ENCODE data around the gene LOC128125822.

LOC128125822 gene

DNA sequence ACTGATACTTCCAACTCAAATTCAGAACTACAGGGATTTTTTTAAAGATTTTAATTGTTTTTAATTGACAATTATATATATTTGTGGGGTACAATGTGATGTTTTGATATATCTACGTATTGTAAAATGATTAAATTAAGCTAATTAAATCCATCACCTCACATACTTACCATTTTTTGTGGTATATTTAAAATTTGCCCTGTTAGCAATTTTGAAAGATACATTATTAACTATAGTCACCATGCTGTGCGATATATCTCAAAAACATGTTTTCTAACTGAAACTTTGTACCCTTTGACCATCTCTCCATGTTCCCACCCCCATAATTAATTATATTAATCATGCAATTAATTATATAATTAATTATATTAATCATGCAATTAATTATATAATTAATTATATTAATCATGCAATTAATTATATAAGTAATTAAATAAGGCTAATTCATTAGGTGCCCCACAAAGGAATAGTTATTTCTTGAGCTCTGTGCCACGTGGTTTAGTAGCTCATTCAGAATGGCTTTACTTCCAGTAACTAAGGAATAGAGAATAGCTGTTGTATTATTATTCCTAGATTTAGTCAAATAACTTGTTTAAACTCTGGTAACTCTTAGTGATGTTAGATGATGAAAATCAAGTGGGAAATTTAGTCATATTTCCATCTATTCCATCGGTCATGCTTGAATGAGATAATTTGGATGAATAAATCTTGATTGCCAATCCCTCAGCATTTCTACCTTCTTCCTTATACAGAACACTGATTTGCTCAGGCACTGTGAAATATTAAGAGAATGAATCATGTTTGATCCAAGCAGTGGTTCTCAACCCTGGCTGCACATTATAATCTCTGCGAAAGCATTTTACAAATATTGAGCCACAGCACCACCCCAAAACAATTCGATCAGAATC, 25.1 kb downstream of the LOC128125822 start (continued):
- TF ChIP-seq, protein P1, sequence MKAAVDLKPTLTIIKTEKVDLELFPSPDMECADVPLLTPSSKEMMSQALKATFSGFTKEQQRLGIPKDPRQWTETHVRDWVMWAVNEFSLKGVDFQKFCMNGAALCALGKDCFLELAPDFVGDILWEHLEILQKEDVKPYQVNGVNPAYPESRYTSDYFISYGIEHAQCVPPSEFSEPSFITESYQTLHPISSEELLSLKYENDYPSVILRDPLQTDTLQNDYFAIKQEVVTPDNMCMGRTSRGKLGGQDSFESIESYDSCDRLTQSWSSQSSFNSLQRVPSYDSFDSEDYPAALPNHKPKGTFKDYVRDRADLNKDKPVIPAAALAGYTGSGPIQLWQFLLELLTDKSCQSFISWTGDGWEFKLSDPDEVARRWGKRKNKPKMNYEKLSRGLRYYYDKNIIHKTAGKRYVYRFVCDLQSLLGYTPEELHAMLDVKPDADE (IDR thresholded peaks at IDR 0.05) = no peak

DNA sequence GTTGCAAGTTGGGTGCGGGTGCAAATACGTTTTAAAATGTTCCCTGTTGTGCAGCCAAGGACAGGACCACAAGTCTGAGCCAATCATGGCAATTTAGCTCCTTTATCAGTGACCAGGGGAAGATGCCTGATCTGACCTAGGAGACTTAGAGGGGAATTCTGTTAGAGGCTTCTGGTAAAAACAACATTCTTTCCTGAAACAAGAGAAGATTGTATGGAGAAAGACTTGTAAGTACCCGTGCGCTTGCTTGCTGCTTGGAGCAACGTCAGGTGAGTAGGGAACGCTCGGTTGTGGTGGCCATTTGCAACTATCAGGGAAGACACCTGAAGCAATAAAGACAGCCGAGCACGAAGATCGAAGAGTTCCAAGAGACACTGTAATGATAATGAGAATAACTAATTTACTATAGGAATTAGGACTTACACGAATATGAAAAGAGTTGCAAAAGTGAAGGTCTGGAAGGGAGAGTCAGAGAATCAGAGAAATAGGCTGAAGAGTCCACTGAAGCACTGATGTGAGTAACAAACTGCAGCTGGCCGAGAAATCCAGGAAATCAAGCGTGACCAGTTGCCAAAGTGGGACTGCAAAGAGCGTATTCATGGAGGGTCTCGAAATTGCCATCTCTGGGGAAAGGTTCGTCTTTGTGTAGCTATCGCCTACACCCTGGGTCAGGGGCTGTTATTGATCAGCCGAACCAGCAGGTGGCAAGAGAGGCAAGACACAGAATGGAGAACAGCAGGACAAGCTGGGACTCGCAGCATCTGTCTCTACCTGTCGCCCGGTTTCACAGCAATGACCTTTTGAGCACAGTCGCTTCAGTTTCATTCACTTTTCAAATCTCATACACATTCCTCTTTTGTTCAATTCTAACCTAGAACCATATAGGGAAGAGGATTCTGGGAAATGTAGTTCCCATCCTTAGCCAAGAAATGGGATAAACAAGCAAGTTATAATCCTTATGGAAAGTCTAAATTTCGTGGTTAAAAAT, 26.1 kb downstream of the LOC128125822 start:
- peak overlapping the region; percentile 61 for H3K4me3 ChIP-seq
- H4K20me1 ChIP-seq (replicated peaks; ENCODE audit: insufficient read depth) = no peaks in the 10 kb centered on the region
- H3F3A ChIP-seq (replicated peaks; ENCODE audit: low read depth) = no peaks in the 10 kb centered on the region
- TF ChIP-seq ZNF331 (CRISPR knock-in tag; IDR thresholded peaks at IDR 0.05; ENCODE audit: low read depth) (no peak), STAT1 (IDR thresholded peaks at IDR 0.05; ENCODE audit: unreplicated experiment) (no peak), POLR2AphosphoS5 (IDR thresholded peaks at IDR 0.05; ENCODE audit: low read depth) (peak; percentile 50), ZNF114 (CRISPR knock-in tag; IDR thresholded peaks at IDR 0.05) (no peak), NANOG (IDR thresholded peaks at IDR 0.05; ENCODE audit: borderline replicate concordance) (no peak), EZH2phosphoT487 (IDR thresholded peaks at IDR 0.05; ENCODE audit: unreplicated experiment) (no peak)
- TF ChIP-seq, protein P2, sequence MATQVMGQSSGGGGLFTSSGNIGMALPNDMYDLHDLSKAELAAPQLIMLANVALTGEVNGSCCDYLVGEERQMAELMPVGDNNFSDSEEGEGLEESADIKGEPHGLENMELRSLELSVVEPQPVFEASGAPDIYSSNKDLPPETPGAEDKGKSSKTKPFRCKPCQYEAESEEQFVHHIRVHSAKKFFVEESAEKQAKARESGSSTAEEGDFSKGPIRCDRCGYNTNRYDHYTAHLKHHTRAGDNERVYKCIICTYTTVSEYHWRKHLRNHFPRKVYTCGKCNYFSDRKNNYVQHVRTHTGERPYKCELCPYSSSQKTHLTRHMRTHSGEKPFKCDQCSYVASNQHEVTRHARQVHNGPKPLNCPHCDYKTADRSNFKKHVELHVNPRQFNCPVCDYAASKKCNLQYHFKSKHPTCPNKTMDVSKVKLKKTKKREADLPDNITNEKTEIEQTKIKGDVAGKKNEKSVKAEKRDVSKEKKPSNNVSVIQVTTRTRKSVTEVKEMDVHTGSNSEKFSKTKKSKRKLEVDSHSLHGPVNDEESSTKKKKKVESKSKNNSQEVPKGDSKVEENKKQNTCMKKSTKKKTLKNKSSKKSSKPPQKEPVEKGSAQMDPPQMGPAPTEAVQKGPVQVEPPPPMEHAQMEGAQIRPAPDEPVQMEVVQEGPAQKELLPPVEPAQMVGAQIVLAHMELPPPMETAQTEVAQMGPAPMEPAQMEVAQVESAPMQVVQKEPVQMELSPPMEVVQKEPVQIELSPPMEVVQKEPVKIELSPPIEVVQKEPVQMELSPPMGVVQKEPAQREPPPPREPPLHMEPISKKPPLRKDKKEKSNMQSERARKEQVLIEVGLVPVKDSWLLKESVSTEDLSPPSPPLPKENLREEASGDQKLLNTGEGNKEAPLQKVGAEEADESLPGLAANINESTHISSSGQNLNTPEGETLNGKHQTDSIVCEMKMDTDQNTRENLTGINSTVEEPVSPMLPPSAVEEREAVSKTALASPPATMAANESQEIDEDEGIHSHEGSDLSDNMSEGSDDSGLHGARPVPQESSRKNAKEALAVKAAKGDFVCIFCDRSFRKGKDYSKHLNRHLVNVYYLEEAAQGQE (IDR thresholded peaks at IDR 0.05; ENCODE audit: unreplicated experiment) = no peak
- TF ChIP-seq, protein P3, sequence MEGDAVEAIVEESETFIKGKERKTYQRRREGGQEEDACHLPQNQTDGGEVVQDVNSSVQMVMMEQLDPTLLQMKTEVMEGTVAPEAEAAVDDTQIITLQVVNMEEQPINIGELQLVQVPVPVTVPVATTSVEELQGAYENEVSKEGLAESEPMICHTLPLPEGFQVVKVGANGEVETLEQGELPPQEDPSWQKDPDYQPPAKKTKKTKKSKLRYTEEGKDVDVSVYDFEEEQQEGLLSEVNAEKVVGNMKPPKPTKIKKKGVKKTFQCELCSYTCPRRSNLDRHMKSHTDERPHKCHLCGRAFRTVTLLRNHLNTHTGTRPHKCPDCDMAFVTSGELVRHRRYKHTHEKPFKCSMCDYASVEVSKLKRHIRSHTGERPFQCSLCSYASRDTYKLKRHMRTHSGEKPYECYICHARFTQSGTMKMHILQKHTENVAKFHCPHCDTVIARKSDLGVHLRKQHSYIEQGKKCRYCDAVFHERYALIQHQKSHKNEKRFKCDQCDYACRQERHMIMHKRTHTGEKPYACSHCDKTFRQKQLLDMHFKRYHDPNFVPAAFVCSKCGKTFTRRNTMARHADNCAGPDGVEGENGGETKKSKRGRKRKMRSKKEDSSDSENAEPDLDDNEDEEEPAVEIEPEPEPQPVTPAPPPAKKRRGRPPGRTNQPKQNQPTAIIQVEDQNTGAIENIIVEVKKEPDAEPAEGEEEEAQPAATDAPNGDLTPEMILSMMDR (conservative IDR thresholded peaks at IDR 0.05; ENCODE audit: low read depth in 2 of 2) = peak; percentile 84 to 85
- TF ChIP-seq, protein P1 (IDR thresholded peaks at IDR 0.05) = peak; percentile 25; the same call in 1 of the 2 replicates
- ATAC-seq (peak; percentile 98), DNase-seq (ENCODE audit: low spot score) (peak; percentile 87)
- no peak overlapping the region for H3K27ac ChIP-seq (ENCODE audit: low read depth)
- Mint-ChIP-seq H3K4me3 (peak overlapping the region; percentile 90), H3K27ac (peak overlapping the region; percentile 92), H3K9me3 (no peaks in the 10 kb centered on the region), H3K27me3 (ENCODE audit: insufficient read depth, low read depth, poor library complexity) (no peaks in the 10 kb centered on the region), H3K4me1 (peaks cover 6% of the 10 kb centered on the region; the same call in 1 of the 3 replicates), H3K36me3 (ENCODE audit: low read depth) (no peaks in the 10 kb centered on the region)
- peak overlapping the region; percentile 84 for H3K4me2 ChIP-seq
- no peaks in the 10 kb centered on the region; the same call in 1 of the 2 replicates for H3K4me1 ChIP-seq (ENCODE audit: insufficient read depth)
- no peaks in the 10 kb centered on the region for H3K9me2 ChIP-seq (ENCODE audit: insufficient read depth)
- H3K27me3 ChIP-seq (ENCODE audit: insufficient read depth) = no peaks in the 10 kb centered on the region
- peak overlapping the region; percentile 84 for H2AFZ ChIP-seq
- H3K36me3 ChIP-seq (ENCODE audit: insufficient read depth) = no peaks in the 10 kb centered on the region
- H3K79me2 ChIP-seq (replicated peaks; ENCODE audit: insufficient read depth) = no peaks in the 10 kb centered on the region

Measured in GM23338 (cell line).